HepG2 (cell line): ENCODE data around the gene ABCA13. TPM values are rescaled to one million over a fixed set of nuclear protein-coding genes. Genes with fewer than 3 reads are reported as not detected.

Experiments
- ATAC-seq: fragments of 200-7000 bp; cut with Tn5 transposase; 3 replicates; pipeline ENCODE4 v1.9.1; 2020; ENCODE audit warnings: mild to moderate bottlenecking, moderate library complexity
- BruUV-seq: library from RNA; stranded (reverse); fragments of 400-500 nt; replicated peaks from 2 replicates; lab custom pipeline; 2021; lab: Mats Ljungman, UMichigan
- CTCF ChIA-PET: fragments of 300-600 bp; formaldehyde crosslinking; extraction: SDS; loops from one replicate; lab custom pipeline; 2021; ENCODE audit warnings: low total read pairs, inconsistent platforms, low intra/inter-chr PET ratio; lab: Yijun Ruan, JAX
- POLR2A ChIA-PET: fragments of 350-600 bp; sonication (Branson Sonifier 250); formaldehyde crosslinking; loops from one replicate; lab custom pipeline; 2020; ENCODE audit warnings: antibody characterized with exemption, inconsistent platforms; lab: Yijun Ruan, JAX
- DNase-seq: peaks from one replicate; pipeline ENCODE4 v3.0.0-alpha.2; 2015; ENCODE audit warnings: low spot score
- FAIRE-seq: peaks from 3 replicates; lab custom pipeline; 2011; peaks lifted over from hg19 to GRCh38; lab: Jason Lieb, UNC
- H2AFZ ChIP-seq: one replicate; pipeline ENCODE4 v1.6.1; 2011; ENCODE audit warnings: low read length, inconsistent platforms
- H3K27ac ChIP-seq: fragments of 300-600 bp; 3 replicates; pipeline ENCODE4 v1.8.0; 2011; ENCODE audit warnings: mixed run types, mild to moderate bottlenecking, mixed read lengths, low read length, inconsistent platforms; ENCODE audit not compliant: insufficient read depth; ENCODE audit errors: extremely low read length
- H3K27me3 ChIP-seq, 2 experiments: fragments of 200-600 bp in 1 of 2; 2 replicates in 1 of 2; 3 replicates in 1 of 2; pipeline versions ENCODE4 v1.6.0 to v1.8.0; 2011; ENCODE audit warnings: low read length in 2 of 2, mild to moderate bottlenecking in 2 of 2, moderate library complexity in 2 of 2, inconsistent platforms in 1 of 2; ENCODE audit not compliant: insufficient read depth in 2 of 2, control insufficient read depth in 1 of 2
- H3K36me3 ChIP-seq, 2 experiments: fragments of 200-600 bp in 1 of 2; replicated peaks in 1 of 2; 2 replicates in 1 of 2; 3 replicates in 1 of 2; pipeline versions ENCODE4 v1.5.1 to v1.8.0; 2011; ENCODE audit warnings: low read length in 2 of 2, inconsistent platforms in 1 of 2; ENCODE audit not compliant: insufficient read depth in 2 of 2, control insufficient read depth in 1 of 2
- H3K4me1 ChIP-seq: 2 replicates; pipeline ENCODE4 v1.5.1; 2012; ENCODE audit warnings: low read length, inconsistent platforms; ENCODE audit not compliant: insufficient read depth
- H3K4me2 ChIP-seq: 2 replicates; pipeline ENCODE4 v1.6.0; 2011; ENCODE audit warnings: low read depth, low read length, inconsistent platforms
- H3K4me3 ChIP-seq, 3 experiments: fragments of 200-600 bp in 1 of 3; sonication (generic), shearing (Covaris generic) in 1 of 3; replicated peaks in 1 of 3; 2 replicates each; pipeline ENCODE4 v1.5.1; 2011 to 2016; ENCODE audit warnings: low read length in 3 of 3, inconsistent platforms in 2 of 3, low read depth in 2 of 3, mild to moderate bottlenecking in 2 of 3, control low read depth in 1 of 3, mixed read lengths in 1 of 3; ENCODE audit not compliant: insufficient read depth in 1 of 3
- H3K79me2 ChIP-seq: one replicate; pipeline ENCODE4 v1.6.1; 2011; ENCODE audit warnings: low read length, inconsistent platforms; ENCODE audit not compliant: insufficient read depth
- H3K9ac ChIP-seq: 2 replicates; pipeline ENCODE4 v1.6.0; 2011; ENCODE audit warnings: mild to moderate bottlenecking, low read depth, low read length, inconsistent platforms; ENCODE audit not compliant: insufficient read depth
- H3K9me3 ChIP-seq: 2 replicates; pipeline ENCODE4 v1.5.1; 2012; ENCODE audit warnings: mild to moderate bottlenecking, low read length
- H4K20me1 ChIP-seq: 2 replicates; pipeline ENCODE4 v1.6.0; 2011; ENCODE audit warnings: inconsistent platforms, mild to moderate bottlenecking, low read length, moderate library complexity; ENCODE audit not compliant: insufficient read depth
- ELF1 ChIP-seq: sonication (generic); formaldehyde crosslinking; IDR thresholded peaks from 2 replicates; pipeline ENCODE4 v1.4.0; 2020; ENCODE audit warnings: missing genetic modification reagents
- HNRNPH1 ChIP-seq: fragments of 200-400 bp; formaldehyde crosslinking; optimal IDR thresholded peaks from 2 replicates; pipeline ENCODE3; 2017; ENCODE audit warnings: mild to moderate bottlenecking, low read depth, low read length
- KDM3A ChIP-seq: IDR thresholded peaks from 2 replicates; pipeline ENCODE4 v1.6.1; 2018; ENCODE audit warnings: low read depth, missing compliant biosample characterization
- MAFK ChIP-seq, 2 experiments: IDR thresholded peaks in 1 of 2; conservative IDR thresholded peaks in 1 of 2; 2 replicates each; pipeline ENCODE4 v1.6.1; 2011; ENCODE audit warnings: improper control_type of control experiment in 2 of 2, low read length in 2 of 2
- MEIS1 ChIP-seq: sonication (generic); formaldehyde crosslinking; IDR thresholded peaks from 2 replicates; pipeline ENCODE4 v1.9.0; 2021; ENCODE audit warnings: mild to moderate bottlenecking, missing genetic modification reagents, moderate library complexity, borderline replicate concordance
- SNAI1 ChIP-seq: sonication (generic); formaldehyde crosslinking; IDR thresholded peaks from 2 replicates; pipeline ENCODE4 v1.5.0; 2020; ENCODE audit warnings: mild to moderate bottlenecking, missing genetic modification reagents, borderline replicate concordance
- ZNF550 ChIP-seq: sonication (generic); formaldehyde crosslinking; IDR thresholded peaks from 2 replicates; pipeline ENCODE4 v1.4.0; 2020; ENCODE audit warnings: mild to moderate bottlenecking, missing genetic modification reagents, borderline replicate concordance
- ZNF704 ChIP-seq: sonication (generic); formaldehyde crosslinking; IDR thresholded peaks from 2 replicates; pipeline ENCODE4 v1.8.1; 2023; ENCODE audit warnings: mild to moderate bottlenecking, inconsistent platforms, moderate library complexity, missing genetic modification reagents, borderline replicate concordance
- WGBS: methylation state at CpG from one replicate; pipeline ENCODE4 v1.1.6; 2017; ENCODE audit warnings: low lambda C conversion rate; 5-methylcytosine and 5-hydroxymethylcytosine counted together
- in situ Hi-C: cut with HindIII; loops from 2 replicates; pipeline ENCODE4 v1.10.0; 2017; ENCODE audit warnings: low pct_unique_long_range_greater_than_20kb; ENCODE audit not compliant: extremely low pct_ligation_motif_present
- intact Hi-C: fragments of 100-400 bp; cut with micrococcal nuclease; formaldehyde crosslinking; loops from one replicate; pipeline ENCODE4 v1.10.0; 2022; ENCODE audit not compliant: unreplicated experiment
- polyA plus RNA-seq, 8 experiments: library from polyadenylated mRNA; depleted of rRNA in 3 of 8; stranded (reverse) in 7 of 8; unstranded in 1 of 8; fragments of >200 nt; fragmentation: Illumina TruSeq in 4 of 8; extraction: Trizol in 4 of 8; gene quantifications; 2 replicates each; pipeline versions ENCODE4 v1.2.1 to v1.2.3, GENCODE V29; 2011 to 2016; ENCODE audit warnings: low read depth in 4 of 8, missing spikeins in 1 of 8, mixed read lengths in 1 of 8; ENCODE audit not compliant: insufficient read depth in 1 of 8
- total RNA-seq, 5 experiments: library from RNA; depleted of rRNA; stranded (reverse); fragments of >200 nt; fragmentation: Illumina TruSeq; extraction: Trizol; gene quantifications; 2 replicates each; pipeline ENCODE4 v1.2.3, GENCODE V29; 2016; ENCODE audit warnings: low read depth in 1 of 5

The ABCA13 gene
- total and polyA plus RNA-seq, 2 of the 13 experiments (the other 11 are each of a cell fraction or from before 2014, with no cell fraction given), result 0.03 TPM; not detected in 1

- TF ChIP-seq SNAI1 (CRISPR knock-in tag) (no peak), MEIS1 (CRISPR knock-in tag) (no peak), MAFK (conservative IDR thresholded peaks at IDR 0.05 in 1 of 2, IDR thresholded peaks at IDR 0.05 in 1 of 2; ENCODE audit: low read length in 2 of 2) (no peak), HNRNPH1 (no peak)
These were observed 3.8 kb downstream of the ABCA13 start (continued) for GRCh38 chr7:48175019-48175418.

- TF ChIP-seq ELF1 (CRISPR knock-in tag) (no peak), ZNF550 (no peak), KDM3A (CRISPR knock-in tag) (no peak), ZNF704 (CRISPR knock-in tag) (no peak)
- Histone ChIP-seq H3K9me3 (no peaks in the 10 kb centered on the region), H3K9ac (no peak overlapping the region), H3K27me3 (peaks cover 0 to 14% of the 10 kb centered on the region in 2 experiments; a peak in 2 of 5 replicates), H4K20me1 (no peaks in the 10 kb centered on the region), H3K4me3 (no peak overlapping the region), H3K27ac (no peak overlapping the region), H3K36me3 (no peaks in the 10 kb centered on the region), H3K4me2 (no peak overlapping the region), H2AFZ (no peak overlapping the region), H3K4me1 (no peaks in the 10 kb centered on the region), H3K79me2 (no peaks in the 10 kb centered on the region)
- BruUV-seq, result no TSS peak
- ATAC-seq, result no peak
- intact Hi-C loops (no loop called here), in situ Hi-C loops (no loop called here)
- ChIA-PET CTCF (no interaction called here), POLR2A (no interaction called here)
- no peak for FAIRE-seq
- 33% methylated on average over 2 of the region's 2 CpGs for WGBS
- DNase-seq, result no peak
These were observed 5.2 kb downstream of the ABCA13 start for GRCh38 chr7:48176356-48176893.
